GM18526 (cell line): ENCODE measurements around the gene PDLIM1.

Source experiments
- POLR2A ChIP-seq: IDR thresholded peaks from 3 replicates; pipeline ENCODE4 v1.6.1; 2011; ENCODE audit not compliant: insufficient read length; ENCODE audit errors: extremely low read depth

The PDLIM1 gene, protein sequence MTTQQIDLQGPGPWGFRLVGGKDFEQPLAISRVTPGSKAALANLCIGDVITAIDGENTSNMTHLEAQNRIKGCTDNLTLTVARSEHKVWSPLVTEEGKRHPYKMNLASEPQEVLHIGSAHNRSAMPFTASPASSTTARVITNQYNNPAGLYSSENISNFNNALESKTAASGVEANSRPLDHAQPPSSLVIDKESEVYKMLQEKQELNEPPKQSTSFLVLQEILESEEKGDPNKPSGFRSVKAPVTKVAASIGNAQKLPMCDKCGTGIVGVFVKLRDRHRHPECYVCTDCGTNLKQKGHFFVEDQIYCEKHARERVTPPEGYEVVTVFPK

DNA sequence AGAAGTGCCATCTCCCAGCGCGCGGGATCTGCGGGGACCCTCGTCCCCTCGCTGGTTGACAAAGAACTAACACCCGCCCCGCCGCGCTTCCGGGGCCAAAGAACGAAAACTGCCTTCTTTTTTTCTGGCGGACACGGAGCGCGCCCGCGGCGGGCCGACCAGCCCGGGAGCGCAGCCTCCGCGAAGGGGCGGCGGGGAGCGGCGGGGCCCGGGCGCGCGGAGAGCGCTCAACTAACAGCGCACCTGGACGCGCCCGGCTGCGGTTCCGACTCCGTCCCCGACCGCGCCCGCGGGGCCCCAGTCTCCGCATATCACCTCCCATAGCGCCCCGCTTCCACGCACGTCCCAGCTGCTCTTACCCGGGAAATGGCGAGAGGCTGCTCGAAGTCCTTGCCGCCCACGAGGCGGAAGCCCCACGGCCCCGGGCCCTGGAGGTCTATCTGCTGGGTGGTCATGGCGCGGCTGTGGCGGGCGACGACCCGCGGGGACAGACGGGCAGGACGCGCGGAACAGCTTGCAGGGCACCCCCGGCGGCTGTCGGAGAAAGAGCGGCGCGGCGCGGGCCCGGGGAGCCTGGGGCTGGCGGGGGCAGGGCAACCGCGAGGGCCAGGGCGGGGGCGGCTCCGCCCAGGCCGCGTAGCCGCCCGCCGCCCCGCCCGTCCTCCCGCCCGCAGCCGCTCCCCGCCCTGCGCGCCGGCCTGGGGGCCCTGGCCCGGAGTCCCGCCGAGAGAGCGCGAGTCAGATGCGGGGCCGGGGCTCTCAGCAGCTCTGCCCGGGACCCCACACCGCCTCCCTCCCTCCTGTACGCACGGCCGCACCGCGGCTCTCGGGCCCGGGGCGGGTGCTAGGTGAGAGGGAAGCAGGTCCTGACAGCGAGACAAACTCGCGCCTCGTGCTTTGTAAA lies at the start of gene PDLIM1:
Gene PDLIM1, minus strand, starts transcription at position 543 of the 904 bp plus-strand sequence. Its CDS starts 88 bp downstream, at position 455.
- TF ChIP-seq POLR2A, result no peak

DNA sequence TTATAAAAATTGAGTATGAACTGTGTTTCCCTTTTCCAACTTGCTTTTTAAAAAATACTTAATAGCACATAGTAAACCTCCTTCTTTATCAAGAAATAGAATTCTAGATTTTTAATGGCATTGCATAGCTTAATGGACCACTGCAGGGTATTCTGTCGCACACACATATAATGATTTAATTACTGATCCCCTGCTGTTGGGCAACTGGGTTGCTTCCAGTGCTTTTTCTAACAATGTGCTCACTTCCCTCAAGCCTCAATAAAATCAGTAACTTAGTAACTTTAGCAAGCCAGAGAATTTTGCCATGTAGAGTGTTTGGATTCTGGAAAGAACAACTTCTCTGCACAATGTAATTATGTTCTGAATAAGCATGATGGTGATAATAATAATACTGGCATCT lies 49.1 kb upstream of the PDLIM1 start:
- no peak for TF ChIP-seq POLR2A

DNA sequence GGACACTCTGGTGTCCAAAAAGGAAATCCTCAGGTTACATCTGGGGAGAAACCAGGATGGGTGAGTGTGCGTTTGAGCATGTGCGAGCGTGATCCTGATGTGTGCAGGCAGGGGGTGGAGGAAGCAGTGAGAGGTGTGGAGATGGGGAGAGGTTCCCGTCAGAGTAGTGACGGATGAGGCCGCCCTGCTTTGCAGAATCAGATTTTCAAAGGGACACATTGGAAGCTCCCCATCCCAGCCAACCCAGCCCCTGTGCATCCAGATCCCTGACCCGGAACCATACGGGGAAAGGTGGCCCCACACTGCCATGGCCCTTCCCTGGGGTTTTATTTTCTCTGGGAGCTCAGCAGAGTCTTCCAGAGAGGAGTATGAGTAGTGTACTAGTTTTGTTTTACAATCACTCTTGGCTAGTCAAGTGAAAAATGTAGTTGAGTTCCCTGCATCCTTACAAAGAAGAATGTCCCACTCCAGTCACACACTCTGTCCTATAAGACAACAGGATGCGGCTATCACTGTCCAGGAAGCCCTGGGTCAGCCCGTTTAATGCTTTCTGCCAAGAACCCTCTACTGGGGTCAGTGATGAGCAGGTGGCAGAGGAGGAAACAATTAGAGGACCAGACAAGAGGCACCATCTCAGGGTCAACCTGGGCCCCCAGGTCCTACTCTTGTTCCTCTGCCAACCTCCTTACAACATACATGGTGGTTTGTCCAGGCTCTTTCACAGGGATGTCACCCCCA lies 46.8 kb upstream of the PDLIM1 start:
- no peak for TF ChIP-seq POLR2A

DNA sequence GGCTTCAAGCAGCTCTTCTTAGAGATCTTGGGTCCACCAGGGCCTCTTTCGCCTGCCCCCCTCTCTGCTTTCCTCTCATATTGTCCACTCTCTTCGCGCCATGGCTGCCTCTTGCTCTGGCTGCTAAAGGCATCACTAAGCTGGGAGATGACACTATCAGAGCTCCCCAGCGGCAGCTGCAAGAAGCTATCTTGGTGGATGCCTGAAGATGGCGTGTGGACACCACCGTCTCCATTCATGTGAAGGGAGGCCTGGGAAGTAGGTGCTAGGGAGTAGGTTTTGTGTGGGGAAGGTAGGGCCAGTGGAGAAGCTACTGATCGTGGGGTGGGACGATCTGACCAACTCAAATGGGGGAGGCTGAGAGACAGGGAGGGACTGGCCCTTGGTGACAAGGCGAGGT lies 45.9 kb upstream of the PDLIM1 start:
- no peak for TF ChIP-seq POLR2A

DNA sequence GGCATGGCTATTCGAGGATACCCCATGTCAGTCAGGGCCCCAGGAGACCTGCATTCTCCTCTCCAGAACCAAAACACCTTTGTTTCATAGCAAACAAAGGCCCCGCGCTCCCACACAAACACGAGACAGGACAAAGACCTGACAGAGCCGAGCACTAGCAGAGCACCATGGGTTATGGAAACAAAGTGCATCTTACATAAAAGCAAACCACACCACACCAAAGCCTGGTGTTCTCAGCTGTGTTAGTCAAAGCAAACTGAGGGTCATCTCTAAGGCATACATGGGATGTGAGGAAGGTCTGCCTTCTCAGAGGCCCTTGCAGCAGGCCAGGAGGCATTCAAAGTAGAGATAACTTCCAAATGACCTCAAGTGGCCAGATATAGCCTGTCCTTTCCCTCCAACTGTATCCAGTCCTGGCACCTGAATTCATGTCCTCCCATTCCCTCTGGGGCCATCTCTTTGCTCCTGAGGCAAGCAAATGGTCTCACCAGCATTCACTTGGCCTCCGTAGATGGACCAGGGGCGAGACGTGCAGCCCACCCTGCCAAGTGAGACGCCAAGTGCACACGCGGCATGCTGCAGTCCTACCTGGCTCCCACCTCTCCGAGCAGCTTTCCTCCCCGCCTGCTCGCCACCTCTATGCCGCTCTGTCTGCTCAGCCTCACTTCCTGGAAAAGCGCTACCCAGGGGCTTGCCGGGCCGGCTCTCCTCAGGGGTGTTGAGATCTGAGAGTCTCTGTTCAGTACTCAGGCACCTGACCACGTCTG lies 45.3 kb upstream of the PDLIM1 start:
- TF ChIP-seq POLR2A, result no peak

DNA sequence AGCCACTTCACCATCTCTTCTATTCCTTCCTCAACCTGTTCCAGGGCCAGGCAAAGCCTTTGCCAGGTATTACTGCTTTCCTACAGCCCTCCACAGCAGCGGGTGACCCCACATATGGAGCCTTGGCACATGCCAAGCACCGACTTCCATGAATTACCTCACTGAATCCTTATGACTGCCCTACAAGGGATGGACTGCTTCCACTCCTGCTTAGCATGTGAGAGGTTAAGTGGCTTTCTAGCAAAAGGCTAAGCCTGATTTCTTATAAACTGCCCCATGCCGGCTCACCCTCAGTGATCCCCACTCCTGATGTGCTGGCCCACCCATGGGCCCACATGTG lies 44.0 kb upstream of the PDLIM1 start:
- no peak for TF ChIP-seq POLR2A

DNA sequence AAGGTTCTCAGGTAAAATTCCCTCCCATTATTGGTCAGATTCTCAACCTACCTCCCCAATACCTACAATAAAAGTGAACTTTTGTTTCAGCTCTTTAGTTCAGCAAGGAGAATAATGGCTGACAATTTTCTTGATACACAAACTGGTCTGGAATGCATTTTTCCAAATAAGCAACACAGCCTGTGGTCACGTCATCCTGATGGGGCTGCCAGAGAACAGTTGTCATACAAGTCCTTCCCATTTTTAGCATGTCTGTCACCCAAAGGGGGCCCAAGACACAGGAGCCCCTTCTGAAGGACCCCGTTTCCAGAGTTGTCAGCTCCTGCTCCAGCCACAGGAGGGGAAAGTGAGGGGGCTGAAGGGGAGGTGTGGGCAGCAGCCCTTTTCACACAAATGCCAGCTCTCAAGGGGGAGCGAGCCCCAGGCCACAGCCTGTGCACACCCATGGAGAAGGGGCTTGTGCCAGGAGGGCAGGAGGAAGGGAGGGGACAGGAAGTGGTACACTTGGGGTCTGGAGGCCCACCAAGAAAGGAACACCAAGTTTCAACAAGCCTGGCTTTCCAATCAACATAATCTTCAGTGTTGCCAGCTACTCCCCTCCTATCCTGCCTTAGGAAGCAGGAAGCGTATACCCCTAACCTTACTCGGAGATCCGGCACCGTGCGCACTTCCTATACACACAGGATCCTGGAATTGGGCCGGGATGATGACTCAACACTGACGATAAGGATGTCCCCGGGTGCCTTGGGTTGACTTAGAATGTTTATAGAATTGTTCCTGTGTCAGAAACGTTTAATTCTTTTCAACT lies 43.4 kb upstream of the PDLIM1 start:
- no peak for TF ChIP-seq POLR2A

DNA sequence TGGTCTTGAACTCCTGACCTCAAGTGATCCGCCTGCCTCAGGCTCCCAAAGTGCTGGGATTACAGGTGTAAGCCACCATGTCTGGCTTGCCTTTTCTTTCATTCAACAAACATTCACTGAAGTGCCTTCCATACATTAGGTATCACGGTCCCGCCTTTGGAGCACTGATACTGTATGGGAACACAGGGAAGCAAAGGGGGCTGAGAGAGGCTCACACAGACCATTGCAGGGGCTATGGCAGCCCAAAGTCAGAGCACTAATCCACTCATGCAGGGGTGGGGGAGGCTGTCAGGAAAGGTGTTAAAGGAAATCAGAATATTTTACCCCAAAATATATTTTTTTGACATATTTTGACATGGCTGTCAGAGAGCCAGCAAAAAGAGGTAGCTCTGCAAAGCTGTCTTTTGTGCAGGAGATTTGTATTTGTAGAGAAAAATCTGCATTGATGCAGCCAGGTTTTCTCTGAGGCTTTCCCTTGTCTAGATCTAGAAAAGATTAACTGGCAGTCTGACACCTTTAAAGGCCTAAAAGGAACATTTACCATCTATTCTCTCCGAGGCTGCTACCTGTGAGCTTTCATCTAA lies 42.0 kb upstream of the PDLIM1 start:
- no peak for TF ChIP-seq POLR2A

DNA sequence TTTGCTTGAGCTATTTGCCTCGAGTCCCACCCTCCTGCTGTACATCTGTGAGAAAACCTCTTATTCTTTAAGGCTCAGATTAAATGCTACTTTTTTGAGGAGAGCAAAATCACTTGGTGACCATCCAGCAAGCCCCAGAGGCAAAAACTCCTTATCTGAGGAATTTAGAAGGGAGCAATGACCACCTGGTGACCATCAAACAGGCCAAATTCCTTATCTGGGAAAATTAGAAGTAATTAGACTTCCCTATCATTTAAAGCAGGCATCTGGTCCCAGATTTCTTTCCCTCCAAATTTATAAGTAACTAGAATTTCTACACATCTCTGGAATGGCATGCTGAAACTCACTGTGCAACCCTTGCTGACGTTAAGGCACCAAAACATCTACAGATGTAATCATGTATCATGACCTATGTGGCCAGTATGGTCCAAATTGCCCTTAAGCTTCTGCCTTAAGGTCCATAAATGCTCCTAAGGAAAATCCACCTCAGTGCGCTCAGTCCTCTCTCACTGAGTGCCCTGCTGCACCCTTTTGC lies 40.9 kb upstream of the PDLIM1 start:
- no peak for TF ChIP-seq POLR2A

DNA sequence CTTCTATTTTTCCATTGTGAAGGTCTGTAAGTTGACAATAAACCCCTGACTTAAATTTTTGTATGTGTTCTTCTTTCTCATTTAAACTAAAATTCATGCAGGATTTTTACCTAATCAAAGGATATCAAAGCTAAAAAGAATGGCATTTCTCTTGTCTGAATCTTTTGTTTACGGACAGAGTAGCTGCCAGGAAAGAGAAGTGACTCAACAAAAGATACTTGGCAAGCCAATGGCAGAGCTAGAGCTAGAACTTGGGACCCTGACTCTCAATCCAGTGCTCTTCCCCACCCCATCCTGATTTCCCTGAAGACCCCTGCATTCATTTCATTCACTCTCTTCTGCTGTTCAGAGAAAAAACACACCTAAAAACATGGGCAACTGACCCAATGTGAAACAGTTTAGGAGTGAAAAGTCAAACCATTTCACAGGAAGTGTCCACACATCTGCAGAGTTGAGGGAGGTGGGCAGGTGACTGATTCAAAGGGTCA lies 40.2 kb upstream of the PDLIM1 start:
- TF ChIP-seq POLR2A, result no peak

DNA sequence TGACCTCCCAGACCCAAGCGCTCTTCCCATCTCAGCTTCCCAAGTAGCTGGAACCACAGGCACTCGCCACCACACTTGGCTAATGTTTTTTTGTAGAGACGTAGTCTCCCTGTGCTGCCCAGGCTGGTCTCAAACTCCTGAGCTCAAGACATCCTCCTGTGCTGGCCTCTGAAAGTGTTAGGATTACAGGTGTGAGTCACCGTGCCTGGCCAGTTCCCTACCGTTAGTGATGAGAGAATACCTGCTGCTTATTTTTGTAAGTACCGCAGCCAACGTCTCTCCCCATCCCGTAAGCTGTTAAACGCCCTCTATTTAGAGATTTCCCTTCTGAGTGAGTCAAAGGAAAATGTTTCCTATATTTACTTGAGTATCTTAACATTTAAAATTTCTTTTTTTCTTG lies 38.5 kb upstream of the PDLIM1 start:
- no peak for TF ChIP-seq POLR2A

DNA sequence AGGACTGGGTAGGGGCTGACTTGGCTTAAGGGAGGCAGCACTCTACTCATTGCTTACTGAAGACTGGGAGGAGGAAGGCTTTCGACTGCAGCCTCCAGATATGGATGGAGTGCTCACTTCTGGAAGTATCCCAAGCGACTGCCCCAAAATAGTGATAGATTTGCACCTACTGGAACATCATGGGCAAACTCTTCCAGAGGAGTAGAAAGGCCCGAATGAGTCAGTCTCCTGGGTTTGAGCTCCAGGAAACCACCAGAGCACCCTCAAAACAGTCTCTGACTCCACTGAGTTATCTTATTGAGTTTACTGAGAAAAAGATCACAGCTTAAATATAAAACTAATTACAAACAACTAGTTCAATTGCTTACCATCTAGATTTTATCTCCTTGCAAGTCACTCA lies 37.2 kb upstream of the PDLIM1 start:
- no peak for TF ChIP-seq POLR2A

DNA sequence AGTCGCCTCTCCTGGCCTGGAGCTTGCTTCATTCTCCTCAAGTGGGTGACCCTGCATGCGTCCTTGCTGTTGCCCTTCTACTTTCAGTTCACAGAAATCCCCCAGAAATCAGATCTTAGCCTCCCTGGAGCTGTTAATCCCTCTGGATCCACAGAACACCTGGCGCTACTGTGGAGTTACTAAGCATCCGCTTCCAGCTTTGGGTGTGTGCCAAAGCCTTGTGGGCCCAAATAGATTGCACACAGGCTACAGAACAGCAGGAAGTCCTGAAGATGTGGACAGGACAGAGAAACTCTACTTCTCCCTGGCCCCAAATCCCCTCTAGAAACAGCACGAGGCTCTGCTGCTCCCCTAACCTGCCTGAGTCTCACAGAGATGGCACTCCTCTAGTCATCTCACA lies 36.6 kb upstream of the PDLIM1 start:
- TF ChIP-seq POLR2A, result no peak
